K562 (cell line): Measurements from ENCODE around the gene LRP4. TPM values are rescaled to one million over a fixed set of nuclear protein-coding genes. Genes with fewer than 3 reads are reported as not detected.
A peak's percentile ranks its signal among the peaks of the same experiment; 100 is the strongest.

Experiments
- ATAC-seq: fragments of 200-7000 bp; cut with Tn5 transposase; 3 replicates; pipeline ENCODE4 v1.9.1; 2020; ENCODE audit warnings: moderate library complexity
- BruUV-seq: library from RNA; stranded (reverse); fragments of 400-500 nt; replicated peaks from 2 replicates; lab custom pipeline; 2021; lab: Mats Ljungman, UMichigan
- CTCF ChIA-PET: fragments of 300-600 bp; formaldehyde crosslinking; extraction: SDS; loops from one replicate; lab custom pipeline; 2021; ENCODE audit warnings: low intra/inter-chr PET ratio; lab: Yijun Ruan, JAX
- POLR2A ChIA-PET: fragments of 300-600, 350-650 bp; sonication (Branson Sonifier 250); formaldehyde crosslinking; extraction: SDS; loops from one replicate; lab custom pipeline; 2021; ENCODE audit warnings: antibody characterized with exemption, inconsistent platforms; lab: Yijun Ruan, JAX
- DNase-seq, 4 experiments: peaks; one replicate each; pipeline versions ENCODE4 v3.0.0 to v3.0.0-alpha.2; 2011 to 2018; ENCODE audit warnings: low spot score in 3 of 4, mixed read lengths in 3 of 4; ENCODE audit errors: extremely low read depth in 1 of 4
- FAIRE-seq: peaks from 2 replicates; lab custom pipeline; 2011; peaks lifted over from hg19 to GRCh38; lab: Jason Lieb, UNC
- H2AFZ ChIP-seq: 2 replicates; pipeline ENCODE4 v1.6.0; 2011; ENCODE audit warnings: low read depth, low read length, control low read depth, inconsistent platforms
- H3K27ac ChIP-seq: fragments of 200-600 bp; 3 replicates; pipeline ENCODE4 v1.8.0; 2011; ENCODE audit warnings: low read depth, mild to moderate bottlenecking, control low read depth, inconsistent platforms, low read length, moderate library complexity, mixed read lengths; ENCODE audit errors: extremely low read depth
- H3K27me3 ChIP-seq, 2 experiments: fragments of 300-600 bp in 1 of 2; 2 replicates in 1 of 2; 3 replicates in 1 of 2; pipeline versions ENCODE4 v1.6.0 to v1.8.0; 2011; ENCODE audit warnings: inconsistent platforms in 2 of 2, low read length in 2 of 2, mild to moderate bottlenecking in 1 of 2, mixed read lengths in 1 of 2, moderate library complexity in 1 of 2; ENCODE audit not compliant: control insufficient read depth in 2 of 2, insufficient read depth in 2 of 2
- H3K36me3 ChIP-seq: fragments of 300-600 bp; 3 replicates; pipeline ENCODE4 v1.8.0; 2011; ENCODE audit warnings: mild to moderate bottlenecking, low read length, inconsistent platforms; ENCODE audit not compliant: control insufficient read depth, insufficient read depth
- H3K4me1 ChIP-seq, 2 experiments: fragments of 200-600 bp in 1 of 2; replicated peaks in 1 of 2; 2 replicates in 1 of 2; 3 replicates in 1 of 2; pipeline versions ENCODE4 v1.5.1 to v1.8.0; 2011; ENCODE audit warnings: inconsistent platforms in 2 of 2, low read length in 2 of 2, mild to moderate bottlenecking in 1 of 2, mixed read lengths in 1 of 2, moderate library complexity in 1 of 2; ENCODE audit not compliant: control insufficient read depth in 2 of 2, insufficient read depth in 2 of 2
- H3K4me2 ChIP-seq: 2 replicates; pipeline ENCODE4 v1.6.1; 2011; ENCODE audit warnings: low read length, control low read depth, inconsistent platforms, mixed read lengths; ENCODE audit not compliant: insufficient read depth
- H3K4me3 ChIP-seq: fragments of 200-600 bp; sonication (generic), shearing (Covaris generic); 2 replicates; pipeline ENCODE4 v1.5.1; 2016; ENCODE audit warnings: control low read depth, inconsistent platforms
- H3K79me2 ChIP-seq: fragments of 200-600 bp; 3 replicates; pipeline ENCODE4 v1.8.0; 2011; ENCODE audit warnings: low read length, inconsistent platforms; ENCODE audit not compliant: control insufficient read depth, insufficient read depth
- H3K9ac ChIP-seq, 2 experiments: 2 replicates each; pipeline versions ENCODE4 v1.6.0 to v1.6.1; 2011; ENCODE audit warnings: low read depth in 2 of 2, low read length in 2 of 2, control low read depth in 1 of 2, inconsistent platforms in 1 of 2, mild to moderate bottlenecking in 1 of 2, mixed read lengths in 1 of 2; ENCODE audit not compliant: insufficient read depth in 1 of 2
- H3K9me1 ChIP-seq: one replicate; pipeline ENCODE4 v1.6.0; 2011; ENCODE audit warnings: inconsistent platforms, mild to moderate bottlenecking, low read length, moderate library complexity; ENCODE audit not compliant: control insufficient read depth, insufficient read depth
- H3K9me3 ChIP-seq: replicated peaks from 2 replicates; pipeline ENCODE4 v1.5.1; 2011; ENCODE audit warnings: low read depth, low read length, inconsistent platforms; ENCODE audit not compliant: control insufficient read depth, insufficient read depth
- H4K20me1 ChIP-seq: replicated peaks from 2 replicates; pipeline ENCODE4 v1.6.1; 2011; ENCODE audit warnings: low read length, inconsistent platforms, mixed read lengths; ENCODE audit not compliant: control insufficient read depth, insufficient read depth
- CTBP1 ChIP-seq: fragments of 450-650 bp; IDR thresholded peaks from 2 replicates; pipeline ENCODE4 v1.6.1; 2016; ENCODE audit warnings: borderline replicate concordance
- CXXC5 ChIP-seq: fragments of 250-450 bp; sonication (Bioruptor Pico); IDR thresholded peaks from 2 replicates; pipeline ENCODE4 v1.8.0; 2022; ENCODE audit warnings: inconsistent platforms, mild to moderate bottlenecking, moderate library complexity
- ETS2 ChIP-seq: IDR thresholded peaks from 2 replicates; pipeline ENCODE4 v1.6.1; 2016; ENCODE audit warnings: borderline replicate concordance, missing genetic modification characterization, mild to moderate bottlenecking, moderate library complexity, missing compliant biosample characterization; ENCODE audit not compliant: poor library complexity, severe bottlenecking
- FOS ChIP-seq: IDR thresholded peaks from 3 replicates; pipeline ENCODE4 v1.6.1; 2011; ENCODE audit not compliant: insufficient read length; ENCODE audit errors: extremely low read depth
- MECOM ChIP-seq: fragments of 250-450 bp; sonication (Bioruptor Pico); IDR thresholded peaks from 2 replicates; pipeline ENCODE4 v1.8.0; 2022; ENCODE audit warnings: inconsistent platforms
- NR2C1 ChIP-seq, 2 experiments: fragments of 450-650 bp; IDR thresholded peaks; 2 replicates each; pipeline ENCODE4 v1.6.1; 2017; ENCODE audit warnings: mild to moderate bottlenecking in 2 of 2, antibody characterized with exemption in 1 of 2, inconsistent platforms in 1 of 2, missing compliant biosample characterization in 1 of 2, missing genetic modification characterization in 1 of 2
- PCBP1 ChIP-seq: fragments of 200-400 bp; formaldehyde crosslinking; IDR thresholded peaks from 2 replicates; pipeline ENCODE4 v1.6.1; 2018; ENCODE audit warnings: mild to moderate bottlenecking, low read depth, low read length; ENCODE audit not compliant: poor library complexity, severe bottlenecking
- PTRF ChIP-seq: fragments of 450-650 bp; IDR thresholded peaks from 2 replicates; pipeline ENCODE4 v1.6.1; 2016; ENCODE audit warnings: mild to moderate bottlenecking, missing genetic modification characterization, missing compliant biosample characterization
- PTTG1 ChIP-seq: fragments of 450-650 bp; IDR thresholded peaks from 2 replicates; pipeline ENCODE4 v1.6.1; 2016; ENCODE audit warnings: low read depth, mild to moderate bottlenecking, missing genetic modification characterization, missing compliant biosample characterization
- RFX7 ChIP-seq: fragments of 250-450 bp; sonication (Bioruptor Pico); IDR thresholded peaks from 2 replicates; pipeline ENCODE4 v1.5.1; 2021; ENCODE audit warnings: mild to moderate bottlenecking
- SMARCC2 ChIP-seq: fragments of 450-650 bp; IDR thresholded peaks from 2 replicates; pipeline ENCODE4 v1.6.1; 2017; ENCODE audit warnings: antibody characterized with exemption, moderate library complexity, mild to moderate bottlenecking, low read depth
- TEAD2 ChIP-seq: fragments of 450-650 bp; IDR thresholded peaks from 2 replicates; pipeline ENCODE4 v1.6.1; 2016; ENCODE audit warnings: missing genetic modification characterization, control low read depth, missing compliant biosample characterization
- ZNF175 ChIP-seq: fragments of 200-800 bp; sonication (Bioruptor generic); IDR thresholded peaks from 2 replicates; pipeline ENCODE4 v1.6.1; 2016; ENCODE audit warnings: low read depth, mild to moderate bottlenecking, missing genetic modification characterization, missing compliant biosample characterization
- ZNF239 ChIP-seq: fragments of 250-450 bp; sonication (Bioruptor Pico); IDR thresholded peaks from 2 replicates; pipeline ENCODE4 v1.4.0; 2020; ENCODE audit warnings: mild to moderate bottlenecking
- ZNF316 ChIP-seq: fragments of 450-650 bp; IDR thresholded peaks from 2 replicates; pipeline ENCODE4 v1.6.1; 2016
- ZNF584 ChIP-seq: fragments of 200-800 bp; sonication (Bioruptor generic); IDR thresholded peaks from 2 replicates; pipeline ENCODE4 v1.6.1; 2016; ENCODE audit warnings: low read depth, mild to moderate bottlenecking, missing genetic modification characterization, missing compliant biosample characterization
- ZNF766 ChIP-seq: fragments of 200-800 bp; sonication (Bioruptor generic); conservative IDR thresholded peaks from 2 replicates; pipeline ENCODE4 v1.6.1; 2016; ENCODE audit warnings: missing genetic modification characterization, missing compliant biosample characterization
- WGBS: fragments of 100-300 bp; shearing (Covaris generic); methylation state at CpG from one replicate; pipeline ENCODE4 v1.1.6; 2016; ENCODE audit warnings: low coverage, mixed read lengths; ENCODE audit not compliant: insufficient coverage; ENCODE audit errors: missing lambda C conversion rate; 5-methylcytosine and 5-hydroxymethylcytosine counted together
- in situ Hi-C: fragments of 300-500 bp; cut with MboI; formaldehyde crosslinking; loops from 4 replicates; pipeline ENCODE4 v1.15.0; 2018; ENCODE audit warnings: inconsistent platforms, mixed read lengths
- intact Hi-C: fragments of 100-400 bp; cut with micrococcal nuclease; formaldehyde crosslinking; loops from 2 replicates; pipeline ENCODE4 v1.14.2; 2022
- polyA plus RNA-seq, 8 experiments: library from polyadenylated mRNA; depleted of rRNA in 4 of 8; stranded (reverse) in 5 of 8; unstranded in 3 of 8; fragments of >200 nt; fragmentation: Nextera tagmentation in 2 of 8; fragmentation: Illumina TruSeq in 1 of 8; extraction: Ambion mirVana in 2 of 8; extraction: Trizol in 1 of 8; gene quantifications; 2 replicates each; pipeline versions ENCODE4 v1.2.1 to v1.2.3, GENCODE V29; 2011 to 2014; ENCODE audit warnings: inconsistent platforms in 1 of 8, missing spikeins in 1 of 8
- total RNA-seq, 7 experiments: library from RNA; depleted of rRNA in 6 of 7; stranded (reverse); fragments of >200 nt in 6 of 7; fragmentation: Illumina TruSeq in 2 of 7; extraction: Trizol in 2 of 7; gene quantifications; 2 replicates each; pipeline versions ENCODE4 v1.2.1 to v1.2.3, GENCODE V29; 2011 to 2021; ENCODE audit warnings: low replicate concordance in 1 of 7
- TF ChIP-seq, protein P1 (sequence below): fragments of 450-650 bp; conservative IDR thresholded peaks from 2 replicates; pipeline ENCODE4 v1.6.1; 2016; ENCODE audit warnings: missing genetic modification characterization, low read depth, mild to moderate bottlenecking, control low read depth, missing compliant biosample characterization

Gene LRP4
- total and polyA plus RNA-seq, 9 of the 15 experiments (the other 6 are each of a cell fraction or from before 2014, with no cell fraction given), result 0.04 to 0.54 (median 0.10) TPM

DNA sequence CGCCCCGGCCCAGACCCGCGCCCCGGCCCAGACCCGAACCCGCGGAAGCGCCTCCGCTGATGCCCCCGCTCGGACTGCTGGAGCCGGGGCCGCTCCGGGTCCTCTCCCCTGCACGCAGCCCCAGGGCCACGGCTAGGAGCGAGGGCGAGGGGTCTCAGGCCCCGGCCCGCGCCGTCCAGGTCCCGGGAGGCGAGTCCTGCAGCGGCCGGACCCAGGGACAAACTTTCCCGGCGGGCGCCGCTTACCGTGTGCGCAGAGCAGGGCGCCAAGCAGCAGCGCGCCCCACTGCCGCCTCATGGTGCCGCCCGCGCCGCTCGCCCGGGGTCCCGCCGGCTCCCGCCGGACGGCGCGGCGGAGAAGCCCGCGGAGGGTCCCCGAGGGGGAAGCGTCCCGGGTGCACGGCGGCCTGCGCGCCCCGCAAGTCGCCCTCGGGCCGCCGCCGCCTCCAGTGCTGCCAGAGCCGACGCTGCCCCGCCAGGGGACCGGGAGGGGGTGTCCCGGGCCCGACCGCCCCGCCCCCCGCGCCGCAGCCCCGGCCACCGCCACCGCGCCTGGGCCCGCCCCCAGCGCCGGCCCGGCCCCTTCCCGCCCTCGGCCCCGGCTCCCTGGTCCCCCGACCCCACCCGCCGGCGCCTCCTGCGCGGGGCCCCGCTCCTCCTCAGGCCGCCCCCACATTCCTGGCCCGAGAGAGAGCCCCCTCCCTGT, at the start of gene LRP4 (continued):
- peak; percentile 15; the same call in 1 of the 2 replicates for TF ChIP-seq CTBP1

DNA sequence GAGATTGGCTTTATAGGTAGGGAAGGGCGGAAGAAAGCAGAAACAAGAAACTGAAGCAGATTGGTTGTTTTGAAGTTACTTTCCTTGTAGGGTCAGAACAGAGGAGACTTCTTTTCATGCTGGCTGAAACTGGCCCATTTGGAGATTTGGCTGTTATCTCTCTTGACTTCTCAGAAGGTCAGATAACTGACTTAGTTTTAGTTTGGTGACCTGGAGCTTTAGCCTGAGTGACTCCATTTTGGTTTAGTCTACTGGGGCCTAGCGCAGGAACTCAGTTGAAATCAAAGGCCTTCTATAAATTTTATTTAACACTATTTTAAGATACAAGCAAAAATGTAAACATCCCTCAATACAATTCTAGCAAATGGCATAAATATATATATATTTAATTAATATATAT, 49.6 kb upstream of the LRP4 start:
- no peak overlapping the region for H2AFZ ChIP-seq
- H3K79me2 ChIP-seq, result no peaks in the 10 kb centered on the region
- H3K27ac ChIP-seq, result no peak overlapping the region
- peaks cover 0 to 3% of the 10 kb centered on the region in 2 experiments; a peak in 1 of 5 replicates for H3K4me1 ChIP-seq
- in situ Hi-C loops (no loop called here), intact Hi-C loops (no loop called here)
- no peaks in the 10 kb centered on the region for H3K27me3 ChIP-seq
- 0 out of 2 replicates have a peak, but pooled peaks cover 2% of the 10 kb centered on the region for H3K9me3 ChIP-seq
- H3K9me1 ChIP-seq, result no peaks in the 10 kb centered on the region
- ATAC-seq (no peak), DNase-seq (peak in 1 of 4 experiments; percentile 6), FAIRE-seq (no peak)
- no peak overlapping the region for H3K9ac ChIP-seq
- no peaks in the 10 kb centered on the region for H4K20me1 ChIP-seq
- BruUV-seq, result no TSS peak
- no peaks in the 10 kb centered on the region; the same call in 2 of the 3 replicates for H3K36me3 ChIP-seq
- WGBS, result 94% methylated on average over 2 of the region's 2 CpGs
- ChIA-PET POLR2A (interaction anchor here (0.6 to 1.3 kb wide), 2 partner anchors 17 to 205 kb away, joined by 3 to 4 read pairs; no protein-coding TSS in a partner anchor), CTCF (no interaction called here)
- no peak overlapping the region for H3K4me2 ChIP-seq
- no peak overlapping the region for H3K4me3 ChIP-seq
- TF ChIP-seq ZNF316, result no peak
- TF ChIP-seq PTTG1 (tag), result peak; percentile 83
- peak; percentile 69 for TF ChIP-seq ZNF239 (CRISPR knock-in tag)
- TF ChIP-seq, protein P1, sequence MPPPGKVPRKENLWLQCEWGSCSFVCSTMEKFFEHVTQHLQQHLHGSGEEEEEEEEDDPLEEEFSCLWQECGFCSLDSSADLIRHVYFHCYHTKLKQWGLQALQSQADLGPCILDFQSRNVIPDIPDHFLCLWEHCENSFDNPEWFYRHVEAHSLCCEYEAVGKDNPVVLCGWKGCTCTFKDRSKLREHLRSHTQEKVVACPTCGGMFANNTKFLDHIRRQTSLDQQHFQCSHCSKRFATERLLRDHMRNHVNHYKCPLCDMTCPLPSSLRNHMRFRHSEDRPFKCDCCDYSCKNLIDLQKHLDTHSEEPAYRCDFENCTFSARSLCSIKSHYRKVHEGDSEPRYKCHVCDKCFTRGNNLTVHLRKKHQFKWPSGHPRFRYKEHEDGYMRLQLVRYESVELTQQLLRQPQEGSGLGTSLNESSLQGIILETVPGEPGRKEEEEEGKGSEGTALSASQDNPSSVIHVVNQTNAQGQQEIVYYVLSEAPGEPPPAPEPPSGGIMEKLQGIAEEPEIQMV, result peak; percentile 73; the same call in 1 of the 2 replicates
- no peak for TF ChIP-seq FOS
- TF ChIP-seq ZNF584, result no peak
- TF ChIP-seq SMARCC2, result no peak
- TF ChIP-seq NR2C1 (IDR thresholded peaks at IDR 0.05), result no peak
- peak; percentile 75 for TF ChIP-seq NR2C1 (tag; IDR thresholded peaks at IDR 0.05)
- TF ChIP-seq PCBP1, result no peak
- TF ChIP-seq CXXC5 (CRISPR knock-in tag), result peak; percentile 56
- TF ChIP-seq ZNF766 (CRISPR knock-in tag), result peak; percentile 57; the same call in 1 of the 2 replicates
- peak; percentile 67; the same call in 1 of the 2 replicates for TF ChIP-seq TEAD2
- peak; percentile 83 for TF ChIP-seq PTRF
- no peak for TF ChIP-seq ETS2
- 0 out of 2 replicates have a peak, but pooled peaks have one; percentile 53 for TF ChIP-seq ZNF175 (CRISPR knock-in tag)
- 0 out of 2 replicates have a peak, but pooled peaks have one; percentile 51 for TF ChIP-seq RFX7
- TF ChIP-seq MECOM, result peak; percentile 81
